Effector CD8-positive, alpha-beta T cell (primary cell): Measurements from ENCODE around the gene GRID1.
"Not testable (repeated sequence)": the region's sequence is repeated elsewhere in the genome, so short reads cannot be mapped to it uniquely, and the experiment has no call there.

Experiments
- DNase-seq: peaks from one replicate; lab custom pipeline; 2025; lab: John Stamatoyannopoulos, UW

The GRID1 gene

DNA sequence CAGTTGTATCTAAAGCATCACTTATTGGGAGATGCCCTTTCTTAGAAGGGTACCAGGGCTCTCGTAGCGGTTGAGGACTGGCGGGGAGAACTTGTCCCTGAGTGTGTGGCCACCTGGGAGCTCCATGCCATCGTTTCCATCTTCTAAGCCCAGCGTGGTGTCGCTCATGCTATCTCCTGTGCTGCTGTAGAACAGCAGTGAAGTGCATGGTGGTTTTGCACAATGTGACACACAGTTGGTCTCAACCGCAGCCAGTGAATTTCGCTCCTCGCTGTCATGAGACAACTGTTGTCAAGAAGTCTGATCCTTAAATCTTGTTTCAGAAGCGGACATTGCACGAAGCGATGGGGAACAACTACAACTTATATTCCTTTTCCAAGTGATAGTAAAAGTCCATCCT, 283.4 kb downstream of the GRID1 start:
- DNase-seq: no peak

DNA sequence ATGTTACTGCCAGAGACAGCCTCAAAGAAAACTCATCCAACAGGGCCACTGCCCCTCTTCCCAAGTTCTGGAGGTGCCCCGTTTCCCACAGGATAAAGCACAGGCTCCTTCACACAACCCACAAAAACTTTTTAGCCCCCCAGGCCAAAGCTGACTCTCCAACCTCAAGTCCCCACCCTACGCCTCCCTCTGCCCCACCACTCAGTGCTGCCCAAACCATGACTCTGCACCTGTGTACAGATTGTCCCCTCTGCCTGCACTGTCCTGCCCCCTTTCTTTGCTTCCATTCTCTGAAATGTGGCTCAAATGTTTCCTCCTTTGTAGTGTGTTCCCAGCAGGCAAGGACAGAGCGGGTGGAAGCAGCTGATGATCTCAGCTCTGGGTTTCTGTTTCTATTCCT, 284.0 kb downstream of the GRID1 start:
- DNase-seq: no peak

- no peak for DNase-seq
These were observed 287.5 kb downstream of the GRID1 start for GRCh38 chr10:86079088-86079487.

GRCh38 chr10:86078639-86079035, 288.0 kb downstream of the GRID1 start:
- no peak for DNase-seq

DNA sequence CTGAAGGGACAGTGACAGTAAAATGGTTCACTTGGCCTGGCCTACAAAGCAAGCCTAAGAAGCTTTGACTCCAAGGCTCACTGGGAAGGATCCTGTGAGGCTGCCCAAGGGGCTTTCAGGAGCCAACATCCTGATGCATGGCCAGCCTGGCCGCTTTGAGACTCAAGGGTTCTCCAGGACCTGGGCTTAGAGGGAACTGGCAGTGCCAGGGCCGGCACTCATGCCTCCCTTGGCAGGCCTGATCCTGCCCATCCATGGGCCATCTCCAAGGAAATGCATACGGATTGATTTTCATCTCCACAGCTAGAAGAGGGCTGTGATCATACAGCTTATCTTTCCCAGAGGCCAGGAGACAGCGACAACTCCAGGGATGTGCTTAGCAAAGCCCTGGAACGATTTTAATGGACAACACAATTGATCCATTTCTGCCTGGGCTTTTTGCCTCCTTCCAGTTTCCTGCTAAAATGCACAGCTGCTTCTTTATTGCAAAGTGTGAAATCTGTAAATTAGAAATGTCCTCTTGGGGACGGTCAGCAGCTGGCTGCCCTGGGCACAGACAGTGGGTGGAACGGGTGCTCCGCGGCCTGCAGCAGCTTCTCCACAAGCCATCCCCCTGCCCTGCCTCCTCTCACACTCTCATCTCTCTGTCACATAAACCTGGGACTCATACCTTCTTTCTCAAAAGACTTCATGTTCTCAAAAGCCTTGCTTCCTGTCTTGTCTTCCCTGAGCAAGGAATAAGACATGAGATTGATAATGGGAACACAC, 288.5 kb downstream of the GRID1 start:
- no peak for DNase-seq

DNA sequence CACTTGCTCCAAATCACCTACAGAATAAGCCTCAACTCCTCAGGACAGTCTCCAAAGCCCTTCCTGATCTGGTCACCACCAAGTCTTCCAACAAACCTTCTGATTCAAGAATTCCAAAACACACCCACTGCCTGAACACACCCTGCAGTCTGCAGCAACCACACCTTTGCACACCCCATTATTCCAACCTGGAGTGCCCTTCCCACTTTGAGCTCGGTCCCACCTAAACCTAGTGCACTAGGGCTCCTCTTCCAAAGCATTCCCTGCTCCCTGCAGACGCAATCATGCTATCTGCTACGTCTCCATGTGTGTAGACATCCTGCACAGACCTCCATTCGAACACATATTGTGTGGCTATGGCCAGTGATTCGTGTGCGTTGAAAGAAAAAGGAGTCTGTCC, 289.3 kb downstream of the GRID1 start:
- DNase-seq: no peak

DNA sequence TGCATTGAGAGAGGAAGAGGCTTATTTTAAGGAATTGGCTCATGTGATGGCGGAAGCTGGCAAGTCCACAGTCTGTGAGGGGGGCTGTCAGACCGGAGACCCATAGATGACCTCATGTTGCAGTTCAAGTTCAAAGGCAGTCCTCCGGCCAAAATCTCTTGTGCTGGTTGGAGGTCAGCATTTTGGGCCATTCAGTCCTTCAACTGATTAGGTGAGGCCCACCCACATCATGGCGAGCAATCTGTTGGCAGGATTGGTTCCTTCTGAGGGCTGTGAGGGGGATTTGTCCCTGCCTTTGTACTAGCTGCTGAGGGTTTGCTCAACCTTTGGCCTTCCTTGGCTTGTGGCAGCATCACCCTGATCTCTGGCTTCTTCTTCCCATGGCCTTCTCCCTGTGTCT, 290.1 kb downstream of the GRID1 start:
- DNase-seq: not testable (repeated sequence)

- no peak for DNase-seq
These were observed 291.1 kb downstream of the GRID1 start for GRCh38 chr10:86075512-86075911.

GRCh38 chr10:86074294-86074693, 292.3 kb downstream of the GRID1 start:
- DNase-seq: no peak

DNA sequence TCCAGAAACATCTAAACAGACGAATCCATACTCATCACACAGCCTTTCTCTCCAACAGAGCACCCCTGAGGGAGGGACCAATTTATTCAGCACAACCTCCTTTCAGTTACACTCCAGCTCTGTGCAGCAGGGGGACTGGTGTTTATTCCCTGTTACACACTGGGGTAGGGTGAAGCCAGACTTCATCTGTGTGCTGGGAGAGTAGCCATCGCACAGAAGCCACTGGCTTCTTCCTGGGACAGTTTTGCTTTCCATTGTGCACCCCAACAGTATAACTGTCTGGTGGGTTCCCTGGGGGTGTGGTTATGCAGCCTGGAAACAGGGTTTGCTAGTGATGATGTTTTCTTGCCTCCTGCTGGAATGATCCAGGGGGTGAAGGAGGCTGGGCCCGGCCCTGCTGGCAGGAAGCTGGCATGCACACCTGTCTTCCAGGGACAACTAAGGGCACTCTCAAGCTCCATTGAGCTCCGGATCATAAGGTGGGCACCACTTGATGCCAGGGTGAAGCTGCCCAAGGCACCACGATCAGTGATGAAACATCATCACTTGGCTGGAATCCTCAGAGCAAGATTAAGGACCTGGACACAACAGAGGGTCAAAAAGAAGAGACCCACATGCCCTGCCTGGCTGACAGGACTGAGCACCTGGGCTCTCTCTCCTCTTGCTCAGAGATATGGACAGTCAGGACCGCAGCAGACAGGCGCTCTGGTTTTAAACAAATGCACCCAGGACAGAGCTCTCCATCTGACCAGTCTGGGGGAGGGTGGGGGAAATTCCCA, 293.2 kb downstream of the GRID1 start:
- DNase-seq: no peak

- DNase-seq: no peak
These were observed 294.2 kb downstream of the GRID1 start for GRCh38 chr10:86072413-86072812.

GRCh38 chr10:86071758-86072157, 294.8 kb downstream of the GRID1 start:
- no peak for DNase-seq

- DNase-seq: no peak
These were observed 295.4 kb downstream of the GRID1 start for GRCh38 chr10:86071145-86071544.

DNA sequence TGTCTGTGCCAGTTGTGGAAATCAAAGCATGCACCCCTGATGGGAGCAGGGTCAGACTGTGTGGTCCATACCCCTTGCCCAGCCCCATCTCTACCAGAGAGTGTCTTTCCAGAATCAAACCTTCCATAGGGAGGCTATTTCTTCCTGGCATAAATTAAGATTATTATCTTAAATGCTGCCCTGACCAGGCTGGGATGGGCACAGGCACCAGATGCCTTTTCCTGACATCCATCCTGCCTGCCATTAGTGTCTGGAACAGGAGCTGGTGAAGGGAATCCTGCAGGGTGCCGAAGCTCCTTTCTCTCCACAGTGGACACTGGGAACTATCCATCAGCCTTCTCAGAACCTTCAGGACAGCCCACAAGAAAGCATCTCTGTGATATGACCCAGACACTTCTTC, 296.3 kb downstream of the GRID1 start:
- no peak for DNase-seq

DNA sequence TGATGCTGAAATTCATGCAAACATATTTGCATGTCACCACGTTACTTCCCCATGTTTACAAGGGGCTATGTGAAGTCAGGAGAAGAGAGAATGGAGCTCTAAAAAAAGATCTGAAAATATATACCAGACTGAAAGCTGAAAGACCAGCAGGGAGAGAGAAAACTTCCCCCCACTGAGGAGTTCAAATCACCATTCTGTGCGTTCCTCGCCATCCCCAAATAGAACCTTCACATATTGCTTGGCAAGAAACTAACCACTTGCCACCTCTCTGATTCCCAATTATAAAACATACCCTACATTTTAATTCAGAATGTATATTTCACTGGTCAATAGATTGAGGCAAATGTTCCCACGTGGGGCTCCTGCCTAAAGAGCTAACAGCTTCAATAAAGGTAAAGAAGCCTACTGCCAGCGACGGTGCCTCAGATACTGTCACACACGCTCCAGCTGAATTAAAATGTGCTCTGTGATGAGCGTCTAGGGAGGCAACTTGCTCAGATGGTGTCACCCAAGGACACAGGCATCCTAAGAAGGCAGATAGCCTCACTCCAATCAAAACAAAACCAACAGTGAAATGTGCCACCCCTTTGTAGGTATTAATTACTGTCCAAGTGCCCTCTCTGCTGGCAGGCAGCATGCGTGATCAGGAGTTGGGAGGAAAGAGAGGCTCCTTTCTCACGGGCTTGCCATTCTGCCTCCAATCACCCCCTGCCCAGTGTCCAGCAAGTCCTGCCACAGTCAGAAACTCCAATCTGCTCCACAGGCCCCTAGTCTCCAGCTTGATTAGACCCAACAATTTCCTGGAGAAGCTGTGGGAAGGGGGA, 298.2 kb downstream of the GRID1 start:
- DNase-seq: no peak

DNA sequence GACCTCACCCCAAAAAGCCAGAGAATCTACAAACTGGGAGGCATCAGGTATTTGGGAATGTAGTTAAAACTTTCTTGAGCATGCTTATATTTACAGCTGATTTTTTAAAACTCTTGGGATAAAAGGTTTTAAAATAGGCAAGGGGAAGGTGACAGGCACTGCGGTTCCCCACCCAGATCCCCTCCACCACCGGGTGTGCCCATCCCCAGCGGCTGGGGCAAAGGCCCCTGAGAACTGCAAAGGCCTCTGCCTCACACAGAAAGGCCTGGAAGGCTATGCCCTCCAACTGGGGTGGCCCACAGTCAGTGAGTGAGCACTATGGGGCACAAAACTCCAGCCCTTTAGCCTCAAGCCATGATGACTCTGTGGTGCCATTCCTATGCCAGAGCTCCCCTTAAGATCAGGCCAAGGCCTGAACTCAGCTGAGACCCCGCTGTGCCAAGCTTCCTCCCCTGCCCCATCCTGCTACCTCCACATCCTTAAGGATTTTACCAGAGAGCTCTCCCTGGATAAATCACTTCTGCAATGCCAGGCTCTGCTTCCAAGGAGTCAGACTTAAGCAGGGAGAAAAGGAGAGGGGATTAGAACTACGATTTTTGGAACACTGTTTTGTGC, 299.1 kb downstream of the GRID1 start:
- DNase-seq: no peak

GRCh38 chr10:86066696-86067095, 299.9 kb downstream of the GRID1 start:
- no peak for DNase-seq

DNA sequence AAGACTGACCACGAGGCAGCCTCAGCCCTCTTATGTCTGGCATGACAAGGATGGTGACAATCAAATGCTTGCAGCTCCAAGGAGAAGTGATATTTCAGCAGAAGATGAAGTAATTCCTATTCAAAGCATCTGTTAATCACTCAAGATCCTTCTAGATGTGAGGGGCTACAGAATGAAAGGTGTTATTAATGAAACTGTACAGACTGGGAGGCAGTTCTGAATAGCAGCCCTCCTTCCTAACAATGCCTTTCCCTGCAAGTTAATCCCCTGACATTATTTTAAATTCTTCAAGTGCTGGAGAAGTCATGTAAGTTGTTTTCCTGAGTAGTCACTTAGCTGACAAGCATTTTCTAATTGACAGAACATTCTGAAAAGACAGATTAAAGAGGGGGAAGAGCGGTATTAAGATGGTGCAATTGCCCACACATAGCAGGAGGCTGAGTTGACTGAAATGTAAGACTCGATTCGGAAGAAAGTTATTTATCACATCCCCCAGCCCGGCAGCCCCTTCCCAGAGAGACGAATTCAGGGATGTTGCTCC, 300.8 kb downstream of the GRID1 start:
- DNase-seq: no peak

DNA sequence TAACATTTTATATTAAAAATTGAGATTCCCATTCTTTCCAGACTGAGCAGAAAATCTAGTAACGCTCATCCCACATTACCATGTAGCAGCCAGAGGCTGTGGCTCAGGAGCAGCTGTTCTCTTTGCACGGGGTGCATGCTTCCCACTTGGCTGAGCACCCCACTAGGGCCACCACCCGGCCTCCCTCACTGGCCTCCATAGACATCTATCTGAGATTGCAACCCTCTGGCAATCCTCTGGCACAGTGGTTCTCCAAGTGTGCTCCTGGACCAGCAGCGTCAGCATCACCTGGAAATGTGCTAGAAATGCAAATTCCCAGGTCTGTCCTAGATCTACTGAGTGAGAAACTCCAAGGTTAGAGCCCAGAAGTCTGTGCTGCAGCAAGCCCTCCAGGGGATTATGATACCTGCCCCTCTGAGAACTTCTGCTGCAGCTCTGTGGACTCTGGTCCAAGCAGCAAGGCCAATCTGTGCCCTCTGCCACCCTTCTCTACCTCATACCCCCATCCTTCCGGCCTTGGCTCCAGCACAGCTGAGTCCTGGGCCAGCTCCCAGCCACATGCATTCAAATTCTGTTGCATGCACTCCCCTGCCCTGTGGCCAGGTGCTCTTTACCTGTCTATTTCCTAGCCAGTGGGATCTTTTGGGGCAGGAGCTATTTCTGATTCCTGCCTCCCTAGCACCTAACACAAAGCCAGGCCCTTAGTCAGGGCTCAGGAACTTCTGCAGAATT, 301.5 kb downstream of the GRID1 start:
- DNase-seq: no peak

GRCh38 chr10:86064219-86064618, 302.4 kb downstream of the GRID1 start:
- no peak for DNase-seq

DNA sequence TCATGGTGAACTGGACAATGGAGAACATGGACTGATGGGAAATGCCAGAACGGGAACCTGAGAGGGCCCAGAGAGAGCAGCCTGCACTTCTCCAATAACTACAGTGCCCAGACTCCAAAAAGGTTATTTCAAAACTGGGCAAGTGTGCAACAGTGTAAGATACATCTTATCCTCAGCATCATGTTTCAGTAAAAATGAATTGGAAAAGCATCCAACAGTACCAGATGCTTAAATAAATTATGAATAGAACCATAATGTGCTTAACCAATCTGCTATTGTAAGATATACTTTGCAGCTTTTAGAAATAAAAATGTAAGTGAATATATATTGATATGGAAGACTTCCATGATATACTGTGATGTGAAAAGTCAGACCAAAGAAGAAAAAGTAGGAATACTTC, 303.3 kb downstream of the GRID1 start:
- DNase-seq: no peak
